KG1 (cell line): ENCODE measurements around the gene PRRT1B.

Source experiments
- DNase-seq: peaks from one replicate; lab custom pipeline; 2025; lab: John Stamatoyannopoulos, UW

PRRT1B gene

GRCh38 chr9:131580358-131580757 is 35.0 kb downstream of the PRRT1B start:
- no peak for DNase-seq

- DNase-seq: no peak
These were observed 36.7 kb downstream of the PRRT1B start for GRCh38 chr9:131582056-131582455.

- DNase-seq: no peak
These were observed 37.4 kb downstream of the PRRT1B start for GRCh38 chr9:131582466-131583336.

- no peak for DNase-seq
These were observed 38.0 kb downstream of the PRRT1B start for GRCh38 chr9:131583337-131583645.

- no peak for DNase-seq
These were observed 38.7 kb downstream of the PRRT1B start for GRCh38 chr9:131583836-131584555.

- peak; percentile 19 for DNase-seq
These were observed 39.5 kb downstream of the PRRT1B start for GRCh38 chr9:131584858-131585257.

GRCh38 chr9:131585375-131585774 is 40.1 kb downstream of the PRRT1B start:
- DNase-seq: peak; percentile 60

GRCh38 chr9:131587331-131587730 is 42.0 kb downstream of the PRRT1B start:
- no peak for DNase-seq

GRCh38 chr9:131587906-131588305 is 42.6 kb downstream of the PRRT1B start:
- no peak for DNase-seq

- no peak for DNase-seq
These were observed 43.1 kb downstream of the PRRT1B start for GRCh38 chr9:131588396-131588795.

- no peak for DNase-seq
These were observed 43.9 kb downstream of the PRRT1B start for GRCh38 chr9:131589124-131589711.

- no peak for DNase-seq
These were observed 44.7 kb downstream of the PRRT1B start for GRCh38 chr9:131589993-131590392.

- DNase-seq: peak; percentile 22
These were observed 45.1 kb downstream of the PRRT1B start for GRCh38 chr9:131590449-131590848.

- DNase-seq: peak; percentile 59
These were observed 45.9 kb downstream of the PRRT1B start for GRCh38 chr9:131590907-131591844.

- no peak for DNase-seq
These were observed 46.5 kb downstream of the PRRT1B start for GRCh38 chr9:131591845-131592208.

- DNase-seq: no peak
These were observed 47.9 kb downstream of the PRRT1B start for GRCh38 chr9:131593091-131593820.

GRCh38 chr9:131593936-131594665 is 48.8 kb downstream of the PRRT1B start:
- no peak for DNase-seq

- no peak for DNase-seq
These were observed 49.8 kb downstream of the PRRT1B start for GRCh38 chr9:131594906-131595665.

GRCh38 chr9:131595696-131596429 is 50.5 kb downstream of the PRRT1B start:
- no peak for DNase-seq
